C4-2B (cell line): ENCODE measurements around the gene NFKB1.

Experiments
- ZFX ChIP-seq: fragments of 450-650 bp; IDR thresholded peaks from 2 replicates; pipeline ENCODE4 v1.6.1; 2017
- TF ChIP-seq, protein P1 (sequence below): fragments of 450-650 bp; conservative IDR thresholded peaks from 2 replicates; pipeline ENCODE4 v1.5.1; 2017; ENCODE audit warnings: mild to moderate bottlenecking

GRCh38 chr4:102580463-102580842 is 79.3 kb downstream of the NFKB1 start:
- TF ChIP-seq, protein P1, sequence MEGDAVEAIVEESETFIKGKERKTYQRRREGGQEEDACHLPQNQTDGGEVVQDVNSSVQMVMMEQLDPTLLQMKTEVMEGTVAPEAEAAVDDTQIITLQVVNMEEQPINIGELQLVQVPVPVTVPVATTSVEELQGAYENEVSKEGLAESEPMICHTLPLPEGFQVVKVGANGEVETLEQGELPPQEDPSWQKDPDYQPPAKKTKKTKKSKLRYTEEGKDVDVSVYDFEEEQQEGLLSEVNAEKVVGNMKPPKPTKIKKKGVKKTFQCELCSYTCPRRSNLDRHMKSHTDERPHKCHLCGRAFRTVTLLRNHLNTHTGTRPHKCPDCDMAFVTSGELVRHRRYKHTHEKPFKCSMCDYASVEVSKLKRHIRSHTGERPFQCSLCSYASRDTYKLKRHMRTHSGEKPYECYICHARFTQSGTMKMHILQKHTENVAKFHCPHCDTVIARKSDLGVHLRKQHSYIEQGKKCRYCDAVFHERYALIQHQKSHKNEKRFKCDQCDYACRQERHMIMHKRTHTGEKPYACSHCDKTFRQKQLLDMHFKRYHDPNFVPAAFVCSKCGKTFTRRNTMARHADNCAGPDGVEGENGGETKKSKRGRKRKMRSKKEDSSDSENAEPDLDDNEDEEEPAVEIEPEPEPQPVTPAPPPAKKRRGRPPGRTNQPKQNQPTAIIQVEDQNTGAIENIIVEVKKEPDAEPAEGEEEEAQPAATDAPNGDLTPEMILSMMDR: no peak
- TF ChIP-seq ZFX: no peak
